Measurements from ENCODE around the gene C1QL1.

The C1QL1 gene

GRCh38 chr17:44941712-44942331 lies 26.3 kb downstream of the C1QL1 start:
- TF ChIP-seq TAF1 (IDR thresholded peaks at IDR 0.05; ENCODE audit: borderline replicate concordance, insufficient read depth, low read length) (no peak), POLR2AphosphoS5 (IDR thresholded peaks at IDR 0.05; ENCODE audit: low read depth, low read length) (no peak), REST (IDR thresholded peaks at IDR 0.05; ENCODE audit: insufficient read depth in 1 of 2, low read depth in 2 of 2, low read length in 2 of 2) (no peak), SIN3A (IDR thresholded peaks at IDR 0.05; ENCODE audit: borderline replicate concordance, insufficient read depth, low read length) (no peak), FOXP2 (optimal IDR thresholded peaks at IDR 0.05; ENCODE audit: borderline replicate concordance, extremely low read depth, extremely low read length, insufficient read depth) (no peak)

- TF ChIP-seq TAF1 (IDR thresholded peaks at IDR 0.05; ENCODE audit: borderline replicate concordance, insufficient read depth, low read length) = no peak
- no peak for TF ChIP-seq REST (IDR thresholded peaks at IDR 0.05; ENCODE audit: insufficient read depth in 1 of 2, low read depth in 2 of 2, low read length in 2 of 2)
- TF ChIP-seq SIN3A (IDR thresholded peaks at IDR 0.05; ENCODE audit: borderline replicate concordance, insufficient read depth, low read length) = no peak
- TF ChIP-seq POLR2AphosphoS5 (IDR thresholded peaks at IDR 0.05; ENCODE audit: low read depth, low read length) = no peak
- no peak for TF ChIP-seq FOXP2 (optimal IDR thresholded peaks at IDR 0.05; ENCODE audit: borderline replicate concordance, extremely low read depth, extremely low read length, insufficient read depth)
Observed at GRCh38 chr17:44940768-44941167, 27.3 kb downstream of the C1QL1 start.

GRCh38 chr17:44940317-44940716 lies 27.8 kb downstream of the C1QL1 start:
- TF ChIP-seq REST (IDR thresholded peaks at IDR 0.05; ENCODE audit: insufficient read depth in 1 of 2, low read depth in 2 of 2, low read length in 2 of 2) (no peak), SIN3A (IDR thresholded peaks at IDR 0.05; ENCODE audit: borderline replicate concordance, insufficient read depth, low read length) (no peak), FOXP2 (optimal IDR thresholded peaks at IDR 0.05; ENCODE audit: borderline replicate concordance, extremely low read depth, extremely low read length, insufficient read depth) (no peak), TAF1 (IDR thresholded peaks at IDR 0.05; ENCODE audit: borderline replicate concordance, insufficient read depth, low read length) (no peak)

- no peak for TF ChIP-seq FOXP2 (optimal IDR thresholded peaks at IDR 0.05; ENCODE audit: borderline replicate concordance, extremely low read depth, extremely low read length, insufficient read depth)
- no peak for TF ChIP-seq TAF1 (IDR thresholded peaks at IDR 0.05; ENCODE audit: borderline replicate concordance, insufficient read depth, low read length)
- TF ChIP-seq REST (IDR thresholded peaks at IDR 0.05; ENCODE audit: insufficient read depth in 1 of 2, low read depth in 2 of 2, low read length in 2 of 2) = no peak
- no peak for TF ChIP-seq POLR2AphosphoS5 (IDR thresholded peaks at IDR 0.05; ENCODE audit: low read depth, low read length)
- TF ChIP-seq SIN3A (IDR thresholded peaks at IDR 0.05; ENCODE audit: borderline replicate concordance, insufficient read depth, low read length) = no peak
Observed at GRCh38 chr17:44935116-44935515, 33.0 kb downstream of the C1QL1 start.

- TF ChIP-seq TAF1 (IDR thresholded peaks at IDR 0.05; ENCODE audit: borderline replicate concordance, insufficient read depth, low read length) (no peak), FOXP2 (optimal IDR thresholded peaks at IDR 0.05; ENCODE audit: borderline replicate concordance, extremely low read depth, extremely low read length, insufficient read depth) (no peak), REST (IDR thresholded peaks at IDR 0.05; ENCODE audit: insufficient read depth in 1 of 2, low read depth in 2 of 2, low read length in 2 of 2) (no peak), SIN3A (IDR thresholded peaks at IDR 0.05; ENCODE audit: borderline replicate concordance, insufficient read depth, low read length) (no peak), POLR2AphosphoS5 (IDR thresholded peaks at IDR 0.05; ENCODE audit: low read depth, low read length) (no peak)
Observed at GRCh38 chr17:44934745-44935105, 33.4 kb downstream of the C1QL1 start.

Measured in PFSK-1 (cell line).